Measurements from ENCODE around the gene ALAD. TPM values are rescaled to one million over a fixed set of nuclear protein-coding genes. Genes with fewer than 3 reads are reported as not detected.

ALAD gene
- total and polyA plus RNA-seq, 9 of the 15 experiments (the other 6 are each of a cell fraction or from before 2014, with no cell fraction given), result 1.3 to 12.7 (median 6.8) TPM

- TF ChIP-seq ATF2 (CRISPR knock-in tag; IDR thresholded peaks at IDR 0.05) (no peak), TFAP4 (CRISPR knock-in tag; IDR thresholded peaks at IDR 0.05; ENCODE audit: borderline replicate concordance) (0 out of 2 replicates have a peak, but pooled peaks have one; percentile 22), ZNF384 (IDR thresholded peaks at IDR 0.05; ENCODE audit: low read depth, low read length) (no peak), XRCC4 (IDR thresholded peaks at IDR 0.05; ENCODE audit: extremely low read depth, insufficient read depth, insufficient read length) (no peak), PTRF (tag; IDR thresholded peaks at IDR 0.05) (no peak), RNF219 (CRISPR knock-in tag; IDR thresholded peaks at IDR 0.05) (no peak), ZBTB9 (CRISPR knock-in tag; IDR thresholded peaks at IDR 0.05) (no peak), SMC3 (conservative IDR thresholded peaks at IDR 0.05; ENCODE audit: insufficient read depth, low read depth, low read length) (no peak), CBFA2T2 (conservative IDR thresholded peaks at IDR 0.05) (peak; percentile 95), HDAC8 (tag; IDR thresholded peaks at IDR 0.05) (no peak), MBD2 (IDR thresholded peaks at IDR 0.05; ENCODE audit: borderline replicate concordance, low read depth) (peak; percentile 49; the same call in 1 of the 2 replicates), ATF1 (CRISPR knock-in tag; IDR thresholded peaks at IDR 0.05) (no peak), ATF1 (tag; IDR thresholded peaks at IDR 0.05) (peak; percentile 83), DACH1 (IDR thresholded peaks at IDR 0.05; ENCODE audit: partially characterized antibody) (peak; percentile 51), NR0B1 (IDR thresholded peaks at IDR 0.05; ENCODE audit: partially characterized antibody) (no peak), HDGF (IDR thresholded peaks at IDR 0.05) (no peak), SAFB2 (IDR thresholded peaks at IDR 0.05; ENCODE audit: borderline replicate concordance, low read depth, low read length, severe bottlenecking) (no peak), C11orf30 (IDR thresholded peaks at IDR 0.05; ENCODE audit: low read depth) (peak; percentile 72), CREB3 (tag; conservative IDR thresholded peaks at IDR 0.05; ENCODE audit: low read depth) (no peak)
Observed at GRCh38 chr9:113368982-113369854, 31.9 kb downstream of the ALAD start (continued).
